Colonic mucosa (tissue), 4 donors: ENCODE data around the gene S100G. TPM values are rescaled to one million over a fixed set of nuclear protein-coding genes. Genes with fewer than 3 reads are reported as not detected.
A peak's percentile ranks its signal among the peaks of the same experiment; 100 is the strongest.
"Not testable (repeated sequence)": the region's sequence is repeated elsewhere in the genome, so short reads cannot be mapped to it uniquely, and the experiment has no call there.

Experiments
- DNase-seq: peaks from one replicate; pipeline ENCODE4 v3.0.0-alpha.2; 2020
- H3K27ac ChIP-seq: fragments of 200-600 bp; one replicate; pipeline ENCODE4 v1.8.0; 2021
- H3K27me3 ChIP-seq: fragments of 200-600 bp; one replicate; pipeline ENCODE4 v1.8.0; 2021
- H3K36me3 ChIP-seq: fragments of 200-600 bp; one replicate; pipeline ENCODE4 v1.8.0; 2021
- H3K4me1 ChIP-seq: fragments of 200-600 bp; one replicate; pipeline ENCODE4 v1.8.0; 2021; ENCODE audit warnings: mild to moderate bottlenecking
- H3K4me3 ChIP-seq: fragments of 200-600 bp; one replicate; pipeline ENCODE4 v1.8.0; 2021
- H3K9ac ChIP-seq, 2 donors: one replicate each; pipeline ENCODE4 v1.7.0; 2013; ENCODE audit warnings: control low read depth in 2 of 2, low read depth in 2 of 2, low read length in 2 of 2
- H3K9me3 ChIP-seq: fragments of 200-600 bp; one replicate; pipeline ENCODE4 v1.8.0; 2021
- CTCF ChIP-seq: fragments of 200-600 bp; IDR thresholded peaks from one replicate; pipeline ENCODE4 v1.8.0; 2022; ENCODE audit warnings: antibody characterized with exemption, mild to moderate bottlenecking
- intact Hi-C: fragments of 100-400 bp; cut with DNase I; formaldehyde crosslinking; loops from one replicate; pipeline ENCODE4 v1.14.1; 2022
- total RNA-seq, 2 donors: library from RNA; stranded (reverse); fragmentation: NEBNext Ultra II Directional in 1 of 2; extraction: Animal tissue kit (Norgen Biotek cat#: 25700) in 1 of 2; gene quantifications; one replicate each; pipeline ENCODE4 v1.2.1, GENCODE V29; 2021
- donor health status: healthy.
- donor health status: DM: no; HTN: no; CAD: no.
- donor health status: DM: no; HTN: no; CAD: no.

The S100G gene, protein sequence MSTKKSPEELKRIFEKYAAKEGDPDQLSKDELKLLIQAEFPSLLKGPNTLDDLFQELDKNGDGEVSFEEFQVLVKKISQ
- total RNA-seq: not detected

DNA sequence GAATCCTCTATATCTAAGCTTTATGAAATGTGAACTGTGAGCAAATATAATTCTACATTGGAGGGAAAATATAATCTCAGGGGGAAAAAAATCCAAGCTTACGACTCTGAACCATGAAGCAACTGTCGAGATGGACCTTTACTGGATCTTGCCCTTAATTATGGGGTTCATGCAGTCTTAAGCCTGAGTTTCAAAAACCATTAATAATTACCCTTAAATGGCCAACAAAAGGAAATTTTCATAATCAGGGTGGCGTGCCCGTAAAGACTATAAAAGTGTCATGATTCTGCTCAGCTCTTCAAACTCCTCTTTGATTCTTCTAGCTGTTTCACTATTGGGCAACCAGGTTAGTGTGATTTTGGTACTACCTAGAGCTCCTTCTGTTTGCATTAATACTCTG, at the start of gene S100G:
Gene S100G, plus strand, starts transcription at position 301 of the 400 bp plus-strand sequence. CDS start 849 bp downstream, outside the sequence.
- TF ChIP-seq CTCF: no peak
- H3K36me3 ChIP-seq: no peaks in the 10 kb centered on the region
- intact Hi-C loops: no loop called here
- H3K4me3 ChIP-seq: no peak within 1 kb of the TSS
- H3K4me1 ChIP-seq: no peaks in the 10 kb centered on the region
- H3K27ac ChIP-seq: no peak within 1 kb of the TSS
- DNase-seq: no peak
- H3K9ac ChIP-seq: no peak within 1 kb of the TSS
- H3K27me3 ChIP-seq: no peaks in the 10 kb centered on the region
- no peaks in the 10 kb centered on the region for H3K9me3 ChIP-seq

- no peak overlapping the region for H3K9ac ChIP-seq
- H3K27me3 ChIP-seq: no peaks in the 10 kb centered on the region
- intact Hi-C loops: no loop called here
- no peak overlapping the region for H3K27ac ChIP-seq
- H3K4me1 ChIP-seq: no peaks in the 10 kb centered on the region
- no peaks in the 10 kb centered on the region for H3K9me3 ChIP-seq
- H3K4me3 ChIP-seq: no peak overlapping the region
- no peak for TF ChIP-seq CTCF
- H3K36me3 ChIP-seq: no peaks in the 10 kb centered on the region
- DNase-seq: no peak
These were observed 48.1 kb upstream of the S100G start for GRCh38 chrX:16601885-16602284.

DNA sequence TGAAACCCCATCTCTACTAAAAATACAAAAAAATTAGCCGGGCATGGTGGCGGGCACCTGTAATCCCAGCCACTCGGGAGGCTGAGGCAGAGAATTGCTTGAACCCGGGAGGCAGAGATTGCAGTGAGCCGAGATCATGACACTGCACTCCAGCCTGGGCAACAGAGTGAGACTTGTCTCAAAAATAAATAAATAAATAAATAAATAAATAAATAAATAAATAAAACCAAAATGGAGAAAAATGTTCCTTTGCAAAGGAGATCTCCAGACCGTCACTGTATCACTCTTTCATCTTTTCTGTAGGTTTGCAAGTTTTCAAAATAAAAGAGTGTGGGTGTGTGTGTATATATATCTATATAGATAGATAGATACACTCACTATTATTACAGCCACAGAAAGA, 46.7 kb upstream of the S100G start:
- H3K27ac ChIP-seq: peak overlapping the region; percentile 52
- H3K4me1 ChIP-seq, intact Hi-C loops: not testable (repeated sequence)

GRCh38 chrX:16603822-16604221, 46.1 kb upstream of the S100G start:
- Histone ChIP-seq H3K27me3 (no peaks in the 10 kb centered on the region), H3K27ac (peak overlapping the region; percentile 52), H3K4me1 (no peaks in the 10 kb centered on the region), H3K36me3 (no peaks in the 10 kb centered on the region), H3K4me3 (no peak overlapping the region), H3K9me3 (no peaks in the 10 kb centered on the region), H3K9ac (no peak overlapping the region)
- peak; percentile 25 for DNase-seq
- no peak for TF ChIP-seq CTCF
- intact Hi-C loops: no loop called here

More for the DNA sequence above, 46.7 kb upstream of the S100G start:
- H3K9me3 ChIP-seq, H3K36me3 ChIP-seq, H3K4me3 ChIP-seq, H3K9ac ChIP-seq, H3K27me3 ChIP-seq, DNase-seq: not testable (repeated sequence)

DNA sequence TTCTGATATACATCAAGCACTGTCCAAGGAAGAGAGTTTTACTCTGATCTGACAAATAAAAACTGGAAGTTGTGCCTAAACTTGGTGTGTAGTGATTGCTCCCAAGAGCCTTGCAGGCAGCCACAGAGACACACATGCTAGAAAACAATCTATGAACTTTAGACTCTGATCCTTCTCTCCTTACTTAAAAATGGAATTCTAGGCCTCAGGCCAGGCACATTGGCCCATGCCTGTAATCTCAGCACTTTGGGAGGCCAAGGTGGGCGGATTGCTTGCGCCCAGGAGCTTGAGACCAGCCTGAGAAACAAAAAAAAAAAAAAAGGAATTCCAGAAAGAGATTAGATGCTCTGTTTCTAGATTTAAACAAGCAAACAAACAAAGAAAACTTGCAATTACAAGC, 45.6 kb upstream of the S100G start:
- intact Hi-C loops: no loop called here
- Histone ChIP-seq H3K36me3 (no peaks in the 10 kb centered on the region), H3K27ac (peak overlapping the region; percentile 52), H3K27me3 (no peaks in the 10 kb centered on the region), H3K9ac (no peak overlapping the region), H3K4me3 (no peak overlapping the region), H3K9me3 (no peaks in the 10 kb centered on the region), H3K4me1 (no peaks in the 10 kb centered on the region)
- no peak for TF ChIP-seq CTCF
- DNase-seq: peak; percentile 21

DNA sequence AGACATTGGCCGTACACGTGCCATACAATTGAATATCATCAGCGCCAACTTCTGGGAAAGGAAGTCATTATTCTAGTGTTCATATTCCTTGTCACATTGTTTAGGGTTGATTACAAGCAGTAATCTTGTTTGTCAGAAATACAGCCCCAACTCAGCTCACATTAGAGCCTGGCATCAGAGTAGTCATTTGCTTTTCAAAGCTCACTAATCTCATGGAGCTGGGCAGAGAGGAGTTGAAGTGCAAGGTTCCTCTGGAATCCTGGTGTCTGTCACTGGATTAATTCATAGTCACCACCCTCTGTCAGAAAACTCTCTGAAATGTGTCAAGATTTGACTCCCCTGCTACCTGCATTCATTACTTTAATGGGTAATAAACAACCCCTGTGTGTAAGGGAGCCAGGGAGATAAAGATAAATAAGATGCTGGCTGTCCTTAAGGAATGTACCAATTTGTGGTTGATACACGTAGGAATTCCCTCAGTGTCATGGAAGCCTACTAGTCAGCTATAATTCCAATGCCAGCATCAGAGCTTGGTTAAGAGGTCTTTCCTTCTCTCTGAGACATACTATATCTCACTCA, 43.7 kb upstream of the S100G start:
- intact Hi-C loops: no loop called here

More for the DNA sequence above, 43.7 kb upstream of the S100G start:
- Histone ChIP-seq H3K9ac (no peak overlapping the region), H3K4me1 (no peaks in the 10 kb centered on the region), H3K27ac (no peak overlapping the region), H3K27me3 (no peaks in the 10 kb centered on the region), H3K9me3 (no peaks in the 10 kb centered on the region), H3K36me3 (no peaks in the 10 kb centered on the region), H3K4me3 (no peak overlapping the region)
- no peak for DNase-seq
- TF ChIP-seq CTCF: no peak
